ENCODE data around the gene SYNGR3. TPM values are rescaled to one million over a fixed set of nuclear protein-coding genes. Genes with fewer than 3 reads are reported as not detected.

SYNGR3 gene
- total and polyA plus RNA-seq, 2 of the 13 experiments (the other 11 are each of a cell fraction or from before 2014, with no cell fraction given): 0.97 to 5.7 TPM

DNA sequence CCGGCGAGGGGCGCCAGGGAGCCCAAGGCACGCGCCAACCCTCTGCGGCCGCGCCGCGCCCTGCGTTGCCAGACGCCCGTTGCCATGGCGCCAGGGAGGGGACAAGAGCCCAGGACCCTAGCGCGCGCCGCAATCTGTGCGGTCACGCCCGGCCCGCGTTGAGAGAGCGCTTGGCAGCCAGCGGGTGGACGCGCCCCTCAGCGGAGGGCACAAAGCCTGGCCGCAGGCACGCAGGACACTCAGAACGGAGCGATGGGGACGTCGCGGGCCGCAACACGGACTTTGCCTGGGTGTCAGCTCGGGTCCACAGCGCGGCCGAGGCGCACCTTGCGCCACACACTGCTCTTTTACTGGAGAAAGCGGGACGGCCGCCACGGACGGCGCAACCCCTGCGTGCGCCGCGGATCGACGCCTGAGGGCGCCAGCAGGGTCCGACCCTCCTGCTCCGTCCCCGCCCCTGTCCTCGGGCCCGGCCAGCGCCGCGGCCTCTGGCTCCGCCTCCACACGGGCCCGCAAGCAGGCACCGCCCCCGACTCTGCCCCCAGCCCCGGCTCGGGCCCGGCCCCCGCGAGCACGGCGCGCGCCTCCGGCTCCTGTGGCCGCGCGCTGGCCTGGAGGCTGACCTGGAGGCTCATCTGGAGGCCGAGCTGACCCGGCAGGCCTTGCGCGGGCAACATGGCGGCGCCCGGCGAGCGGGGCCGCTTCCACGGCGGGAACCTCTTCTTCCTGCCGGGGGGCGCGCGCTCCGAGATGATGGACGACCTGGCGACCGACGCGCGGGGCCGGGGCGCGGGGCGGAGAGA lies 6.0 kb upstream of the SYNGR3 start, which contains the start of gene GFER (continued):
- TF ChIP-seq, protein P1, sequence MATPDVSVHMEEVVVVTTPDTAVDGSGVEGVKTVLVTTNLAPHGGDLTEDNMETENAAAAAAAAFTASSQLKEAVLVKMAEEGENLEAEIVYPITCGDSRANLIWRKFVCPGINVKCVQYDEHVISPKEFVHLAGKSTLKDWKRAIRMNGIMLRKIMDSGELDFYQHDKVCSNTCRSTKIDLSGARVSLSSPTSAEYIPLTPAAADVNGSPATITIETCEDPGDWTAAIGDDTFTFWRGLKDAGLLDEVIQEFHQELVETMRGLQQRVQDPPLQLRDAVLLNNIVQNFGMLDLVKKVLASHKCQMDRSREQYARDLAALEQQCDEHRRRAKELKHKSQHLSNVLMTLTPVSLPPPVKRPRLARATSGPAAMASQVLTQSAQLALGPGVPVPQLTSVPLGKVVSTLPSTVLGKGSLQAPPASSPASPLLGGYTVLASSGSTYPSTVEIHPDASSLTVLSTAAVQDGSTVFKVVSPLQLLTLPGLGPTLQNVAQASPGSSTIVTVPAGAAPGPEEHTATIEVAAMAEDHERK (CRISPR knock-in tag; IDR thresholded peaks at IDR 0.05; ENCODE audit: low read depth): no peak
- no peak for TF ChIP-seq MAF1 (CRISPR knock-in tag; IDR thresholded peaks at IDR 0.05; ENCODE audit: borderline replicate concordance)
- TF ChIP-seq, protein P2, sequence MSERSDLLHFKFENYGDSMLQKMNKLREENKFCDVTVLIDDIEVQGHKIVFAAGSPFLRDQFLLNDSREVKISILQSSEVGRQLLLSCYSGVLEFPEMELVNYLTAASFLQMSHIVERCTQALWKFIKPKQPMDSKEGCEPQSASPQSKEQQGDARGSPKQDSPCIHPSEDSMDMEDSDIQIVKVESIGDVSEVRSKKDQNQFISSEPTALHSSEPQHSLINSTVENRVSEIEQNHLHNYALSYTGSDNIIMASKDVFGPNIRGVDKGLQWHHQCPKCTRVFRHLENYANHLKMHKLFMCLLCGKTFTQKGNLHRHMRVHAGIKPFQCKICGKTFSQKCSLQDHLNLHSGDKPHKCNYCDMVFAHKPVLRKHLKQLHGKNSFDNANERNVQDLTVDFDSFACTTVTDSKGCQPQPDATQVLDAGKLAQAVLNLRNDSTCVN (CRISPR knock-in tag; IDR thresholded peaks at IDR 0.05; ENCODE audit: borderline replicate concordance): no peak
- 0 out of 2 replicates have a peak, but pooled peaks have one; percentile 44 for TF ChIP-seq DR1 (CRISPR knock-in tag; IDR thresholded peaks at IDR 0.05)
- 0 out of 2 replicates have a peak, but pooled peaks have one; percentile 14 for TF ChIP-seq ZC3H13 (CRISPR knock-in tag; IDR thresholded peaks at IDR 0.05)
- no peak for TF ChIP-seq FOXJ3 (CRISPR knock-in tag; IDR thresholded peaks at IDR 0.05; ENCODE audit: borderline replicate concordance)
- no peak for TF ChIP-seq ZNF709 (CRISPR knock-in tag; IDR thresholded peaks at IDR 0.05)
- no peak for TF ChIP-seq ZNF343 (CRISPR knock-in tag; IDR thresholded peaks at IDR 0.05)
- peak; percentile 96; the same call in 1 of the 2 replicates for TF ChIP-seq SMAD1 (CRISPR knock-in tag; IDR thresholded peaks at IDR 0.05; ENCODE audit: borderline replicate concordance, low read depth)
- peak; percentile 83 for TF ChIP-seq ARNT2 (CRISPR knock-in tag; IDR thresholded peaks at IDR 0.05; ENCODE audit: low read depth)
- TF ChIP-seq FOXK2 (IDR thresholded peaks at IDR 0.05): no peak
- no peak; the same call in none of the 2 replicates for TF ChIP-seq ZNF235 (CRISPR knock-in tag; IDR thresholded peaks at IDR 0.05; ENCODE audit: borderline replicate concordance)
- TF ChIP-seq, protein P3, sequence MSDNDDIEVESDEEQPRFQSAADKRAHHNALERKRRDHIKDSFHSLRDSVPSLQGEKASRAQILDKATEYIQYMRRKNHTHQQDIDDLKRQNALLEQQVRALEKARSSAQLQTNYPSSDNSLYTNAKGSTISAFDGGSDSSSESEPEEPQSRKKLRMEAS (IDR thresholded peaks at IDR 0.05): peak; percentile 35
- 0 out of 2 replicates have a peak, but pooled peaks have one; percentile 27 for TF ChIP-seq IRX3 (CRISPR knock-in tag; IDR thresholded peaks at IDR 0.05; ENCODE audit: borderline replicate concordance, low read depth)
- TF ChIP-seq, protein P4, sequence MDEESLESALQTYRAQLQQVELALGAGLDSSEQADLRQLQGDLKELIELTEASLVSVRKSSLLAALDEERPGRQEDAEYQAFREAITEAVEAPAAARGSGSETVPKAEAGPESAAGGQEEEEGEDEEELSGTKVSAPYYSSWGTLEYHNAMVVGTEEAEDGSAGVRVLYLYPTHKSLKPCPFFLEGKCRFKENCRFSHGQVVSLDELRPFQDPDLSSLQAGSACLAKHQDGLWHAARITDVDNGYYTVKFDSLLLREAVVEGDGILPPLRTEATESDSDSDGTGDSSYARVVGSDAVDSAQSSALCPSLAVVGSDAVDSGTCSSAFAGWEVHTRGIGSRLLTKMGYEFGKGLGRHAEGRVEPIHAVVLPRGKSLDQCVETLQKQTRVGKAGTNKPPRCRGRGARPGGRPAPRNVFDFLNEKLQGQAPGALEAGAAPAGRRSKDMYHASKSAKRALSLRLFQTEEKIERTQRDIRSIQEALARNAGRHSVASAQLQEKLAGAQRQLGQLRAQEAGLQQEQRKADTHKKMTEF (CRISPR knock-in tag; IDR thresholded peaks at IDR 0.05): peak; percentile 89; the same call in 1 of the 2 replicates
- TF ChIP-seq RAD51 (IDR thresholded peaks at IDR 0.05; ENCODE audit: borderline replicate concordance): no peak
- TF ChIP-seq, protein P5, sequence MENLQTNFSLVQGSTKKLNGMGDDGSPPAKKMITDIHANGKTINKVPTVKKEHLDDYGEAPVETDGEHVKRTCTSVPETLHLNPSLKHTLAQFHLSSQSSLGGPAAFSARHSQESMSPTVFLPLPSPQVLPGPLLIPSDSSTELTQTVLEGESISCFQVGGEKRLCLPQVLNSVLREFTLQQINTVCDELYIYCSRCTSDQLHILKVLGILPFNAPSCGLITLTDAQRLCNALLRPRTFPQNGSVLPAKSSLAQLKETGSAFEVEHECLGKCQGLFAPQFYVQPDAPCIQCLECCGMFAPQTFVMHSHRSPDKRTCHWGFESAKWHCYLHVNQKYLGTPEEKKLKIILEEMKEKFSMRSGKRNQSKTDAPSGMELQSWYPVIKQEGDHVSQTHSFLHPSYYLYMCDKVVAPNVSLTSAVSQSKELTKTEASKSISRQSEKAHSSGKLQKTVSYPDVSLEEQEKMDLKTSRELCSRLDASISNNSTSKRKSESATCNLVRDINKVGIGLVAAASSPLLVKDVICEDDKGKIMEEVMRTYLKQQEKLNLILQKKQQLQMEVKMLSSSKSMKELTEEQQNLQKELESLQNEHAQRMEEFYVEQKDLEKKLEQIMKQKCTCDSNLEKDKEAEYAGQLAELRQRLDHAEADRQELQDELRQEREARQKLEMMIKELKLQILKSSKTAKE (CRISPR knock-in tag; IDR thresholded peaks at IDR 0.05; ENCODE audit: borderline replicate concordance): no peak; the same call in 1 of the 2 replicates
- 0 out of 2 replicates have a peak, but pooled peaks have one; percentile 32 for TF ChIP-seq TOPORS (CRISPR knock-in tag; IDR thresholded peaks at IDR 0.05)
- TF ChIP-seq ZNF431 (CRISPR knock-in tag; IDR thresholded peaks at IDR 0.05; ENCODE audit: borderline replicate concordance, low read depth): 0 out of 2 replicates have a peak, but pooled peaks have one; percentile 30
- TF ChIP-seq, protein P6, sequence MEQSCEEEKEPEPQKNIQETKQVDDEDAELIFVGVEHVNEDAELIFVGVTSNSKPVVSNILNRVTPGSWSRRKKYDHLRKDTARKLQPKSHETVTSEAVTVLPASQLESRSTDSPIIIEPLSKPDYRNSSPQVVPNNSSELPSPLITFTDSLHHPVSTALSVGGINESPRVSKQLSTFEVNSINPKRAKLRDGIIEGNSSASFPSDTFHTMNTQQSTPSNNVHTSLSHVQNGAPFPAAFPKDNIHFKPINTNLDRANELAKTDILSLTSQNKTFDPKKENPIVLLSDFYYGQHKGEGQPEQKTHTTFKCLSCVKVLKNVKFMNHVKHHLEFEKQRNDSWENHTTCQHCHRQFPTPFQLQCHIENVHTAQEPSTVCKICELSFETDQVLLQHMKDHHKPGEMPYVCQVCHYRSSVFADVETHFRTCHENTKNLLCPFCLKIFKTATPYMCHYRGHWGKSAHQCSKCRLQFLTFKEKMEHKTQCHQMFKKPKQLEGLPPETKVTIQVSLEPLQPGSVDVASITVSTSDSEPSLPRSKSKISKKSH (CRISPR knock-in tag; IDR thresholded peaks at IDR 0.05; ENCODE audit: borderline replicate concordance): peak; percentile 81

Data from HepG2 (cell line).